HG03196 (cell line): ENCODE measurements around the gene MEST.
"Not testable (repeated sequence)": the region's sequence is repeated elsewhere in the genome, so short reads cannot be mapped to it uniquely, and the experiment has no call there.

ENCODE experiments used
- ATAC-seq: cut with Tn5 transposase; IDR thresholded peaks from one replicate; pipeline ENCODE4 v1.9.1; 2021; ENCODE audit not compliant: unreplicated experiment

The MEST gene

DNA sequence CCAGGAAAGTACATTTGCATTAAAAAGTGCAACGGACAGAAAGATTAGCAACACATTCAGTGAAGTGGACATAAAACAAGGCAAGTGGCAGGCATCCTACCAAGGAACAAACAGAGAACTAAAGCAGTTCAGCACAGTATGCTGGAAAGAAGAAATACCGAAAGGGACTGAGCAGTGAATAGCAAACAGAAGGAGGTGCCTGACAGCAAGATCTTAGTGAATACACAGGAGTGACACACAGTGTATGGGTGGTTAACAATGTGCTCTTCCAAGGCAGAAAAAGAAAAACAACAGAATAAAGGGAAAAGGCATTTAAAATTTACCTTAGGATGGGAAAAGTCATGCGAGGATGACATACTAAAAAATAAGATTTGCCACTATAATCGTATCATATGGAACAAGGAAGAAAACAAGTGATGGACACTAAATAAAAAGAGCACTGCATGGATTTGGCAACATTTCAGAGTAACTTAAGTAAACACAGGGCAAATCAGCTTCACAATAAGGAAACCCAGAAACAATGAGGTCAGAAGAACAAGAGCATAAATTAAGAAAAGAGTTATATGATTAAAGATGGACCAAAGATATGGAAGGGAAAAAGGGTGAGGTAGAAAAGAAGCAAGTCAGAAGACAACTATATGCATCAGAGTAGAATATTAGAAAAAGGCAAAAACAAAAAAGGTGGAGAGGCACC is 29.5 kb downstream of the MEST start:
- ATAC-seq = no peak

DNA sequence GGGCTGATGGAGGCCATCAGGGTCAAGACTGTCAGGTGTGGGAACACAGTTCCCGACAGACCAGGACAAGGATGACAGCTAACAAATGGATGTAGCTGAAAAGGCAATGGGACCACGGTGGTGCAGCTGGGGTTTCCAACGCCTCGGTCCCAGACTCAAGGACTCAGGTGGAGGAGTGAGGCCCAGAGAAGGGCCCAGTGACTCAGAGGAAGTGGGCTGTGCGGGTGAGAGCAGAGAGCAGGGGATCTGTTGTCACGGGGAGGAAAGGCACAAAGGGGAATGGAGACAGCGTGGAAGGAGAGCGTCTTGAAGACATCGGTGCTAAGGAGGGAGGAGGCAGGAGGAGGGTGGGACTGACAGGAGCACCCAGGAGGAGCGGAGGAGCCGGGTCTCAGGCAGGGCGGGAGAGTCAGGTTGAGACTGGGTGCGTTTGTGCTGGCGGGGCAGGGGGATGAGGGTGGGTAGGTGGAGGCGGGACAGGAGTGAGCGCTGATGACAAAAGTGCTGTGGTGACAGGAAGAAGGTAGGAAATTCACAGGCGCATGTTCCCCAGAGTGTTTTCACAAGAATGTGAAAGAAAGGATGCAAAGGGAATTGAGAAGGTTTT is 31.7 kb downstream of the MEST start:
- ATAC-seq = not testable (repeated sequence)

DNA sequence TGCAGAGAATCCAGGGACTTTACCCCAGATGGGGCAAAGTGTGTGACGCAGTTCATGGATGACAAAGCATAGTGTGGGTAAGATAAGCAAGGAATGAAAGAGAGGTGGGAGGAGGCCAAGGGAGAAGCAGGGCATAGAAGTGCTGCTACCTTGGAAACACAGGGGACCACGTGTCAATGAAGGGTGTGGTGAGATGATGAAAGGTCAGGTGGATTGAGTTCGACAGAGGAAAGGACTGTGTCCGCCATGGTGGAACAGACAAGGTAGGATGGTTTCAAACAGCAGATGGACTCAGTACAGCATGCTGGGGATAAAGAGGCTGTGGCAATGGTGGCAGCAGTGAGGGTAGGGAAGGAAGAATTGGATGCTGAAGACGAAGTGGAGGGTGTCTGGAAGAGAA is 32.7 kb downstream of the MEST start:
- no peak for ATAC-seq

- ATAC-seq = not testable (repeated sequence)
Measured at GRCh38 chr7:130527752-130528355, 36.0 kb downstream of the MEST start.

DNA sequence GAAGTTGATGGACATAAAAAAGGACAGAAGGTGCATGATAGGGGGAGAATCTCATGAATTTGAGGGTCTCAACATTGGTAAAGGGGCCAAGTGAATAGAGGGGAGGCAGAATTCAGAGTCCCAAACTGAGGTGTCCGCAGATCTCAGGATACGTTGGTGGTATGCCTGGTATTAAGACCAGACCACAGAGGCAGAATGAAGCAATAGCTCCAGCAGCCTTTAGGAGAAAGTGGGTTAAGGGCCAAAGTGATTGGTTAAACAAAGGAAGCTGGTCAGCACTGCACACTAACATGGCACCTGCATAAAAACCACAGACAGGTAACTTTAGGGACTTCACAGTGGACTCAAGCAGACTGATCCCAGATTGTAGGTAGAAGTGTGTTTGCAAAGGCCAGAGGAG is 37.5 kb downstream of the MEST start:
- no peak for ATAC-seq

DNA sequence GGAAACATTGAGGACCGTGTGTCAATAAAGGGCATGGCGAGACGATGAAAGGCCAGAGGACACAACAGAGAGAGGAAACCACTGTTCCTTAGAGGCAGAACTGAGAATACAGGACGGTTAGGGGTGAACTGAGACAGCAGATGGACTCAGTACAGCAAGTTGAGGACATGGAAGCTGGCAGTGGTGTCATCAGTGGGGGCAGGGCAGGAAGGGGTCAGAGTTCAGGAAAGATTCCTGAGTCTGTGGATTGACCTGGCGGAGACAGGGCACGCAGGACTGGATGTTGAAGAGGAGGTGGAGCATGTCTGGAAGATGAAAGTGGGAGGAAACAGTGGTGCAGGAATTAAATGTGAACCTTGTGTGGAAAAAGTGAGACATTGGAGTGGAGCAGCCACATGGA is 46.0 kb downstream of the MEST start:
- ATAC-seq = not testable (repeated sequence)

GRCh38 chr7:130541287-130541686 is 49.4 kb downstream of the MEST start:
- ATAC-seq = not testable (repeated sequence)

DNA sequence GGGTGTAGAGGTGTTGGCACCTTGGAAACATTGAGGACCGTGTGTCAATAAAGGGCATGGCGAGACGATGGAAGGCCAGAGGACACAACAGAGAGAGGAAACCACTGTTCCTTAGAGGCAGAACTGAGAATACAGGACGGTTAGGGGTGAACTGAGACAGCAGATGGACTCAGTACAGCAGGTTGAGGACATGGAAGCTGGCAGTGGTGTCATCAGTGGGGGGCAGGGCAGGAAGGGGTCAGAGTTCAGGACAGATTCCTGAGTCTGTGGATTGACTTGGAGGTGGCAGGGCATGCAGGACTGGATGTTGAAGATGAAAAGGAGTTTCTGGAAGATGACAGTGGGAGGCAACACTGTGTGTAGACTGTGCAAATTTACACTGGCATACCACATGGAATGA is 50.4 kb downstream of the MEST start:
- not testable (repeated sequence) for ATAC-seq

DNA sequence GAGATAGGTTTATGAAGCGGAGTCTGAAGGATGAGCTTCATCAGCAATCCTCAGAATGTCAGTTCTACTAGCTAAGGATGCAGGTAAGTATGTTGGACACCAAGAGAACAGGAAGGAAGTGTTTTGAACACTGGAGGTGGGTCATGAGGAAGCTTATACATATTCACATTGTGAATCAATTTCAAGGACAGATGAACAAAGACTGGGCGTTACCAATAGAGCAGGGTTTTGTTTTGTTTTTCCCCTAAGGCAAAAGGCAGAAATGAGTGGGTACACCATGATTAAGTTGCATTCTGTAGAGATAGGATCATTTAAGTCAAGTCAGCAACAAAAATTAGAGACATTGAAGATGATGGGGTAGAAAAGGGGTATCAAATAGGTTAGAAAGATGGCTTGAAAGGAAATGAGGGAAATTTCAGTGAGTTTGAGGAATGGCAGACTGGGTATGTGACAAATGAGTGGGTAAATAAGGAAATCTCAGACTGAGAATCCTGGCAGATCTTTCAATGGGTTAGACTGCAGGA is 51.7 kb downstream of the MEST start:
- no peak for ATAC-seq

DNA sequence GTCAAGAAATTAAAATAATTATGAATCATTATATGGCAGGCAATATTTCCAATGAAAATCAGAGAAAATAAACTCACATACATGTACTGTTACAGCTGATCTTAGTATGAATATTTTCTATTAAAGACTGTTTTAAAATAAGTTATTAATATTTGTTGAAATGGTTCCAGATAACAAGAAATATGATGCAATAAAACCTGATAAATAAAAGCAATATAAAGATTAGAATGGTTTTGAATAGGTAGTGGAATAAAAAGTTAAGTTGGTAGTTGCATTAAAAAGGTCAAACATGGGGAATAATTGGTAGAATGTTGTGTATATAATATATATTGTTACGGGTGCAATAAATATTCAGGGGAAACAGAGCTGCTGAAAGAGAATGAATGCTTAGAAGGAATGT is 52.5 kb downstream of the MEST start:
- ATAC-seq = no peak

GRCh38 chr7:130553398-130554029 is 61.6 kb downstream of the MEST start:
- ATAC-seq = no peak

DNA sequence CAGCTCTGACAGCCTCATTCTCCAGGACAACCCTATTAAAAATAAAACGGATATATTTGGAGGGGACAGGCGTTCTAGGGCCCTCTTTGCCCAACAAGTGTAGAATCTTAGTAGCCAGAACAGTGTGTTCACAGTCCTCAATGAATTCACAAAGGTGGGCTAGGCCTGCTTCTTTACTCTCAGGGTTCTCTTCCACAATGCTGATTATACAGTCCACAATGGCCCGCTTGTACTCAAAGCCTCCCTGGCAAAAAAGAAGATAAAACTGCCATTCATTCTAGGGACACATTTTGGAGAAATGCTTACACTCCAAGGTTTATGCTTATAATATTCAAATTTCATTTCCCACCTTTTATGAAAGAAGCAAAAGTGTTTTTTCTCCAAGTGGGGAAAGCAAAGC is 62.6 kb downstream of the MEST start:
- no peak for ATAC-seq
